ENCODE data around the gene ANXA8. TPM values are rescaled to one million over a fixed set of nuclear protein-coding genes. Genes with fewer than 3 reads are reported as not detected.
"Not testable (repeated sequence)": the region's sequence is repeated elsewhere in the genome, so short reads cannot be mapped to it uniquely, and the experiment has no call there.

Gene ANXA8
- not detected in 2 replicates for total RNA-seq

DNA sequence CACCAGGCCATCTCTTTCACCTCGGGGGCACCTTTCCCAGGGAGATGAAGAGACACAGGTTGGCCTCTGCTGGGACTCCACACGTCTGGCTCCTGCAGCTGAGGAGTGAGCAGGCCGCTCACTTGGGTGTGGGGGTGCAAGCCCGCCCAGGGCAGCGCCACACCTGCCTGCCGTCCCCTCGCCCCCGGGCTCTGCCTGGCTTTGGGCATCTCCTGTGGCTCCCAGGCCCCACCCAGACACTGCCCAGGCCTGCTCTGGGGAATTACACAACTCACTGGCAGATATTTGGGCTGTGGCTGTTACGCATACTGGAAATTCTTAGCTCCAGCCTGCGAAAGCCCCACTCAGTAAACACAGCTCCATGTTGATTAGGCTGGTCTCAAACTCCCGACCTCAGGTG, at the start of gene ANXA8:
Gene ANXA8 (minus strand): TSS at position 193 of the 400 bp plus-strand sequence. CDS start 182 bp downstream, at position 11.
- DNase-seq (ENCODE audit: low read depth, low spot score) = not testable (repeated sequence)

DNA sequence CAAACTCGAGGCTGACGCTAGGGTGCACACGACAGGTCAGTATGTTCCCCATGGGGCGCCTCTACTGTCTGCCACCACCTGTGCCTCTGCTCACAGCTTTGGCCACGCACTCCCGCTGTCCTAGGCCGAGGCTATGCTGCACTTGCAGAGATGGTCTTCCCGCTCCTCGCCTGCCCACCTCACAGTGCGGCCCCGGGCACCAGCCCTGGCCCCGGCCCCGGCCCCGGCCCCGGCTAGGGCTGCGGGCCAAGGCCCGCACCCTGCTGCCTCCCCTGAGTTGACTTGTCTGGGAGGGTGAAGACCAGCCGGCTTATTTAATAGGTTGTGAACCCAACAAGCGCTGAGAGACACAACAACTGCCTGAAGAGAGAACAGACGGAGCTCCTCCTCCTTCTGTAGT, 39.6 kb upstream of the ANXA8 start, which contains the start of gene AGAP9:
Gene AGAP9 (minus strand): TSS at position 164 of the 400 bp plus-strand sequence. CDS start 112 bp downstream, at position 52.
- DNase-seq (ENCODE audit: low read depth, low spot score) = not testable (repeated sequence)

DNA sequence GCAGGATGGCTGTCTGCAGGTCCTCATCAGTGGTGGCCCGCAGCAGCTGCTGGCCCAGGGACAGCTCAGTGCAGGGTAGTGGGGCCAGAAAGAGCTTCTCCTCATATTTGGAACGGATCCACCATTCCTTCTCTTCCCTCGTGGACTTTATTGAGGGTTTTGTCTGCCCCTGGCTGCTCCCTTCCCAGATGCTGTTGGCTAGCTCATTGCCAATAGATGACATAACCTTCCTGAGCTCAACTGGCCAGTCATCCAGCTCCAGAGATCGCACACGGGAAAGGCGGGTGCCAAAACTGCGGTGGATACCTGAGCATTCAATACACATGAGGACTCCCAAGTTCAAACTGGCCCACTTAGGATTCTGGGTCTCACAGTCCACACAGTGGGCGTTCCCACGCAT, 18.4 kb upstream of the ANXA8 start:
- DNase-seq (ENCODE audit: low read depth, low spot score) = not testable (repeated sequence)

DNA sequence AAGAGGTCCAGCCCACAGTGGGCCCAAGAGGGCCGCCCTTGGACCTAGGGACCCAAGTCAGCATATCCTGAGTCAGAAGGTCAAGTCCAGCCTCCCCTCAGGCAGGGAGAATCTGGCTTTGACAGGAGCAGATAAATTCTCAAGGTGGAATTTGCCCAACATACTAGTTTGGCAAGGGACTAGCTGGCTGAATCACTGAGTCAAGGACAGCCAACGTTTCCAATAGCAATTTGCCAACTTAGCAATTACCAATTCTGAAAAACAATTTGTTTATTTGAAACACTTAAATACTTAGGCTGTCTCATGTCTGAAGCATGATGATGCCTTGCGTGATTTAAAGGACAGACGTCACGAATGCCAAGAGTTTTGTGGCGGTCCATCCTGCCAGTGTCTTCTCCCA, 10.3 kb upstream of the ANXA8 start:
- DNase-seq (ENCODE audit: low read depth, low spot score) = not testable (repeated sequence)

GRCh38 chr10:47491600-47491999, 7.7 kb upstream of the ANXA8 start, which contains the start of gene FAM25G:
FAM25G (minus strand) TSS chr10:47491700; CDS start chr10:47491674, 26 bp downstream.
- not testable (repeated sequence) for DNase-seq (ENCODE audit: low read depth, low spot score)

DNA sequence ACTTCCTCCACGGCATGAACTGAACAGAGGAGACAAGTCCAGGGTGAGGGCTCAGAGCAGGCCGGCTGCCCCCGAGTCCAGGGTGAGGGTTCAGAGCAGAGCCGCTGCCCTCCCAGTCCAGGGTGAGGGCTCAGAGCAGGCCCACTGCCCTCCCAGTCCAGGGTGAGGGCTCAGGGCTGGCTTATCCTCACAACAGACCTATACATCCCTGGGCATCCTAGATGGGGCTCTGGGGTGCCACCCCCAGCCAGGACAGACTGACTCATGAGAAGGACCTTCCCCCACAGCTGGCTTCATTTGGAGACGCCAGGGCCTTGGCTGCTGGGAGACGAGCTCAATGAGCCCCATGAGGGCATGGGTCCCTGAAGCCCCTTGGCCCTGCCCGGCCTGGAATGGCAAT, 5.7 kb upstream of the ANXA8 start:
- DNase-seq (ENCODE audit: low read depth, low spot score) = not testable (repeated sequence)

- DNase-seq (ENCODE audit: low read depth, low spot score) = not testable (repeated sequence)
Measured at GRCh38 chr10:47485943-47486342, 2.0 kb upstream of the ANXA8 start.

DNA sequence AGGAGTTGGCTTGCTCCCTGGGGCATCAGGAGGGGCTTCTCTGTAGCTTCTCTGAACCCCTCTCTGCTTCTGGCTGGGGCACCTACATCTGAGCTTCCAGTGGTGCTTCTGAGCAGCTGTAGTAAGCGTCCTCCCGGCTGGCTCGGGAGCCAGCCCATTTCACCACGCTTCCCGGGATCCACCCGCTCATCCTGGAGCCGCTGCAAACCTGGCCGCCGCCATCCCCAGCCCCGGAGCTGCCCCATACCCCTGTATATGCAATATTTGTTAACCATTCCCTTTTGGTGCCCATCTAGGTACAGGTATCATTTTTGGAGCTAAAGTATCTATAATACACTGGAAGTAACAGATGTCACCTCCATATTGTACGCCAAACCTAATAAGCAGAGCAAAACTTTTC, 871 bp upstream of the ANXA8 start:
- DNase-seq (ENCODE audit: low read depth, low spot score) = not testable (repeated sequence)

DNA sequence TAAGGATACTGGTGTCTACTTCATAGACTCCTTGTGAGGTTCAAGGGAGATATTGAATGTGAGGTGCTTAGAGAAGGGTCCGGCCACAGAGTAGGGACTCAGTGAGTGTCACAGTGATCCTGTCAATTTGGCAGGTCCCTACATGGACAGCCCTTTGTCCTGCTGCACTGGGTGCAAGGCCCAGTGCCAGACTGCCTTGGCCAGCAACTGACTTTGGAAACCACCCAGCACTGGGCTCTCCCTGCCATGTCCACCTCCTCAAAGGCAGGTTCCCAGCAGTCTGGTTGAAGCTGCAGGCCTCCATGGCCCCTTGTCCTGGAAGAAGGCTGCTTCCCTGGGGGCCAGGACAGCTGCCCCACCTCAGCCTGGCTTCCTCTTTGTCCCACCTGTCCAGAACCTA, 1.5 kb downstream of the ANXA8 start:
- DNase-seq (ENCODE audit: low read depth, low spot score) = not testable (repeated sequence)

- DNase-seq (ENCODE audit: low read depth, low spot score) = not testable (repeated sequence)
Measured at GRCh38 chr10:47481768-47482181, 2.1 kb downstream of the ANXA8 start.

- DNase-seq (ENCODE audit: low read depth, low spot score) = not testable (repeated sequence)
Measured at GRCh38 chr10:47481182-47481766, 2.6 kb downstream of the ANXA8 start.

- not testable (repeated sequence) for DNase-seq (ENCODE audit: low read depth, low spot score)
Measured at GRCh38 chr10:47480133-47480532, 3.8 kb downstream of the ANXA8 start.

GRCh38 chr10:47478114-47478513, 5.8 kb downstream of the ANXA8 start:
- not testable (repeated sequence) for DNase-seq (ENCODE audit: low read depth, low spot score)

- DNase-seq (ENCODE audit: low read depth, low spot score) = not testable (repeated sequence)
Measured at GRCh38 chr10:47477078-47477477, 6.8 kb downstream of the ANXA8 start.

GRCh38 chr10:47475101-47475500, 8.8 kb downstream of the ANXA8 start:
- not testable (repeated sequence) for DNase-seq (ENCODE audit: low read depth, low spot score)

GRCh38 chr10:47473516-47473915, 10.4 kb downstream of the ANXA8 start:
- not testable (repeated sequence) for DNase-seq (ENCODE audit: low read depth, low spot score)

DNA sequence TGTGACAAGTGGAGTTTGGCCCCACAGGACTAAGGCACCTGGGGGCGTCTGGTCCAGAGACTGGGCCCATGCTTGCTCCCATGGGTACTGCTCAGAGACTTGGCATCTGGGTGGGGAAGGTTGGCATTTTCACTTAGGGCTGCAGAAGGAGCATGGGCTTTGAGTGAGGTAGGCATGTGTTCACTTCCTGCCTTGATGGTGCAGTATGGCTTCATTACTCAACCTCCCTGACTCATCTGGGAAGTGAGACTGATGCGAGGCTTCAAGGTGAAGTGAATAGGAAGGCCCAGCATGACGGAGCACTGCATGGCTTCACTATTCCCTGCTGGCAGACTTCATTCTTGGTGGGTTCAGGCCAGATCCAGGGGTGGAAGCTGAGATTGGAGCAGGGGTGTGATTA, 11.3 kb downstream of the ANXA8 start:
- DNase-seq (ENCODE audit: low read depth, low spot score) = not testable (repeated sequence)

DNA sequence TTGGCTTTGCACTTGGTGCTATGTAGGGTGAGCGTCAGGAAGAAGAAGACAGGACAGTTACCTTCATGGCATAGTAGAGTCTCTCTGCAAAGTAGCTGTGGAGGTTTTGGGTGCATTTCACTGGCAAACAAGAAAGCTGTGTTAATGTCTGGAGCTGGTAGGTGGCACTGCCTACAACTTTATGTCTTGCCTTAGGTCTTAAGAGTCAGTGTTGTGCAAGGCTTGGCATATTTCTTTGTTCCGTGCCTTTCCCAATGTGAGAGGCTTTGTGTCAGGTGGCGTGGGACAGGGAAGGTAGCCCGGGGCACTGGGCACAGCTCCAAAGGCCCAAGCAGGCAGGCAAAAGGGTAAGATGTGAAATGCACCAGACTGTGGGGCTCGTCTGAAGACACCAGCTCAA, 11.8 kb downstream of the ANXA8 start:
- not testable (repeated sequence) for DNase-seq (ENCODE audit: low read depth, low spot score)

DNA sequence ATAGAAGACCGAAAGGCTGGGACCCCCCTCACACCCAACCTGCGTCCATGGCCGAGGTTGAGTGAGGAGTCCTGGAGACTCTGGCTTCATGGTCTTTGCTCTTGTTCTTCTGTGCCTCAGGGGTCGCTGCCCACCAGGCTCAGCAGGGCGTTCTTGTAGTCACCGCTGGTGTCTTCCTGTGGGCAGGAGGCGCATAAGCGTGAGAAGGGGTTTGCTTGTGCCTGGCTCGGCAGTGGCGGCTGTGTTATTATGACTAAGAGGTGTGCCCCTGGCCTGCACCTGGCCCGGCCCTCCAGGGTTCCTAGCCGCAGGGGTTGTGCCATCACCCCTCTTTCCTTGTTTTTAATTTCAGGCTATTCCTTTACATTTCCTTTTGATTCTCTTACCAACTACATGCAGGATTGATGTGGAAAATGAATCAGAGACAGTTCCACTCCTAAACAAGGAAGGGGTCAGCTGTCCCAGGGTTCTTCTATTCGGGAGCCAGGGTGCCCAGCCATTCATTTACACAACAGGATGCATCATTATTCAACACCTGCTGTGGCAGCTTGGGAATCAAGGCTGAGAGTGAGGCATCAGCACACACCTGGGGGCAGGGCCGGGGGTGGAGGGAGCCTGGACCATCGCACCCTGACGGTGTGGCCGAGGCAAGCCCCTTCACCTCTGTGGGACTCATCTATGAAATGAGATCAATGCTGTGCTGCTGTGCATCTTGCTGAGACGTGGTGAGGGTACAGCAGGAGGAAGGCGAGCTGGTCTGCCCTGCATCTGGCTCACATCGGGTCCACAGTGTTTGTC, 15.0 kb downstream of the ANXA8 start:
- not testable (repeated sequence) for DNase-seq (ENCODE audit: low read depth, low spot score)

DNA sequence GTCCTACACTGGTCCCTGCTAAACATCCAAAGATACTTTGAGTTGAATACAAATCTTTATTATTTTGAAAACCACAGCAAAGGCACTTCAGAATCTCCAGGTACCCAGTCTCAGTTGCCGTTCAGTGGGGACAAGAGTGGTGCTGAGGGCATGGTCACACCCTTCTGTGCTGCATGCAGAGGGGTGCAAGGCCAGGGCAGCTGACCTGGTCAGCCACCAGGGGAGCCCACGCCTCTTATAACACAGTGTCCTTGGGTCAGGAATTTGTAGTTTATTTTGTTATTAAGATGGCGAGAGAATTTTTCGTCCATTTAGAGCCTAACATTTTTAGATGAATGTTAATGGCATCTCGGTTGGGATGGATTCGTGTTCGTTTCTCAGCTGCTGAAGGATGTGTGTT, 16.0 kb downstream of the ANXA8 start:
- not testable (repeated sequence) for DNase-seq (ENCODE audit: low read depth, low spot score)

- not testable (repeated sequence) for DNase-seq (ENCODE audit: low read depth, low spot score)
Measured at GRCh38 chr10:47467458-47467857, 16.5 kb downstream of the ANXA8 start.

DNA sequence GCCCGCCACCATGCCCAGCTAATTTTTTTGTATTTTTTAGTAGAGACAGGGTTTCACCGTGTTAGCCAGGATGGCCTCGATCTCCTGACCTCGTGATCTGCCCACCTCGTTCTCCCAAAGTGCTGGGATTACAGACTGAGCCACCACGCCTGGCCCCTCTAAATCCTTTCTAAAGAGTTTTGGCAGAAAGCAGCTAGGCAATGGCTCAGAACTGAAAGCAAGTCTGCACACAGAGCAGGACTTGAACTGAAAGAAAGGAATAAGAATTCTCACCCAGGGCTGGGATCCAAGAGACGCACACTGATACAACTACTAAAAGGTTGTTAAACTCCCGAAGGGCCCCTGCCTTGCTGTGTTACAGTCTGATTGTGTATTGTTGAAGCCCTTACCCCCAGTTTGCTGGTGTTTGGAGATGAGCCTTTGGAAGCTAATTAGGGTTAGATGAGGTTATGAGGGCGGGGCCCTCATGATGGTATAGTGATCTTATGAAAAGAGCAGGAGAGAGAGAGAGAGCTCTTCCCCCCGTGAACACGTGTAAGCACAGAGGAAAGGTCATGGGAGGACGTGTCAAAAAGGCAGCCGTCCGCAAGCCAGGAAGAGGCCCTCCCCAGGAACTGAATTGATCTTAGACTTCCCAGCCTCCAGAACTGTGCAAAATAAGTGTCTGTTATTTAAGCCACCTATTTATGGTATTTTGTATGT, 18.5 kb downstream of the ANXA8 start:
- DNase-seq (ENCODE audit: low read depth, low spot score) = not testable (repeated sequence)

Data from pulmonary artery endothelial cell (primary cell).